GM23338 (cell line): Measurements from ENCODE around the gene CLSTN2. TPM values are rescaled to one million over a fixed set of nuclear protein-coding genes. Genes with fewer than 3 reads are reported as not detected.

Experiments used
- ATAC-seq: fragments of 200-7000 bp; cut with Tn5 transposase; 3 replicates; pipeline ENCODE4 v1.9.1; 2020
- DNase-seq: peaks from one replicate; pipeline ENCODE4 v3.0.0-alpha.2; 2015; ENCODE audit warnings: low spot score
- H2AFZ ChIP-seq: fragments of 200-600 bp; sonication (generic); 2 replicates; pipeline ENCODE4 v1.8.0; 2016; ENCODE audit warnings: antibody characterized with exemption, mild to moderate bottlenecking, moderate library complexity
- H3F3A ChIP-seq: fragments of 200-600 bp; sonication (generic); replicated peaks from 2 replicates; pipeline ENCODE4 v1.8.0; 2017; ENCODE audit warnings: antibody characterized with exemption, mixed run types, low read depth
- H3K27ac ChIP-seq: fragments of 200-600 bp; sonication (generic); 2 replicates; pipeline ENCODE4 v1.6.1; 2016; ENCODE audit warnings: low read depth
- H3K27me3 ChIP-seq: fragments of 200-600 bp; sonication (generic); 2 replicates; pipeline ENCODE4 v1.8.0; 2016; ENCODE audit warnings: mild to moderate bottlenecking, mixed run types, moderate library complexity; ENCODE audit not compliant: insufficient read depth
- H3K36me3 ChIP-seq: fragments of 200-600 bp; sonication (generic); 2 replicates; pipeline ENCODE4 v1.8.0; 2016; ENCODE audit warnings: mild to moderate bottlenecking; ENCODE audit not compliant: insufficient read depth
- H3K4me1 ChIP-seq: fragments of 200-600 bp; sonication (generic); 2 replicates; pipeline ENCODE4 v1.8.0; 2016; ENCODE audit warnings: mild to moderate bottlenecking, moderate library complexity; ENCODE audit not compliant: insufficient read depth
- H3K4me2 ChIP-seq: fragments of 200-600 bp; sonication (generic); 2 replicates; pipeline ENCODE4 v1.7.1; 2017; ENCODE audit warnings: mixed run types
- H3K4me3 ChIP-seq: fragments of 200-600 bp; sonication (generic); 2 replicates; pipeline ENCODE4 v1.6.1; 2016; ENCODE audit warnings: mixed run types
- H3K79me2 ChIP-seq: fragments of 200-600 bp; sonication (generic); replicated peaks from 2 replicates; pipeline ENCODE4 v1.8.0; 2017; ENCODE audit warnings: mild to moderate bottlenecking; ENCODE audit not compliant: insufficient read depth
- H3K9me2 ChIP-seq: fragments of 200-600 bp; sonication (generic); 2 replicates; pipeline ENCODE4 v1.8.0; 2017; ENCODE audit not compliant: insufficient read depth
- H4K20me1 ChIP-seq: fragments of 200-600 bp; sonication (generic); replicated peaks from 2 replicates; pipeline ENCODE4 v1.8.0; 2017; ENCODE audit warnings: mild to moderate bottlenecking; ENCODE audit not compliant: insufficient read depth
- H3K27ac Mint-ChIP-seq: 2 replicates; pipeline ENCODE4 v1.8.0; 2020; ENCODE audit warnings: inconsistent platforms, mild to moderate bottlenecking, moderate library complexity, mixed read lengths
- H3K27me3 Mint-ChIP-seq: 3 replicates; pipeline ENCODE4 v1.8.0; 2022; ENCODE audit warnings: low read depth, mild to moderate bottlenecking, moderate library complexity, mixed read lengths, inconsistent platforms; ENCODE audit not compliant: insufficient read depth, poor library complexity
- H3K36me3 Mint-ChIP-seq: 3 replicates; pipeline ENCODE4 v1.8.0; 2021; ENCODE audit warnings: low read depth, mild to moderate bottlenecking, inconsistent platforms, moderate library complexity, mixed read lengths
- H3K4me1 Mint-ChIP-seq: 3 replicates; pipeline ENCODE4 v1.8.0; 2020; ENCODE audit warnings: mild to moderate bottlenecking, inconsistent platforms, mixed read lengths
- H3K4me3 Mint-ChIP-seq: 3 replicates; pipeline ENCODE4 v1.8.0; 2021; ENCODE audit warnings: moderate library complexity, mild to moderate bottlenecking, inconsistent platforms, mixed read lengths
- H3K9me3 Mint-ChIP-seq: 3 replicates; pipeline ENCODE4 v1.8.0; 2020; ENCODE audit warnings: moderate library complexity, mild to moderate bottlenecking, inconsistent platforms, mixed read lengths
- EZH2phosphoT487 ChIP-seq: fragments of 200-600 bp; sonication (generic); IDR thresholded peaks from one replicate; pipeline ENCODE4 v1.8.1; 2018; ENCODE audit warnings: antibody characterized with exemption; ENCODE audit not compliant: unreplicated experiment
- STAT1 ChIP-seq: IDR thresholded peaks from one replicate; pipeline ENCODE4 v1.6.1; 2016; ENCODE audit warnings: antibody characterized with exemption; ENCODE audit not compliant: unreplicated experiment
- ZNF331 ChIP-seq: fragments of 250-450 bp; sonication (Bioruptor Pico); IDR thresholded peaks from 2 replicates; pipeline ENCODE4 v1.5.0; 2020; ENCODE audit warnings: low read depth, mild to moderate bottlenecking, moderate library complexity
- polyA plus RNA-seq: library from polyadenylated mRNA; unstranded; fragments of >200 nt; fragmentation: Nextera tagmentation; extraction: Ambion mirVana; gene quantifications from 2 replicates; pipeline ENCODE4 v1.2.1, GENCODE V29; 2016
- total RNA-seq: library from RNA; depleted of rRNA; stranded (reverse); fragments of >200 nt; shearing (Covaris generic); gene quantifications from 2 replicates; pipeline ENCODE4 v1.2.3, GENCODE V29; 2014
- TF ChIP-seq, protein P1 (sequence below): fragments of 250-450 bp; sonication (Bioruptor Pico); IDR thresholded peaks from 2 replicates; pipeline ENCODE4 v1.5.0; 2020; ENCODE audit warnings: mild to moderate bottlenecking, moderate library complexity

The CLSTN2 gene
- total and polyA plus RNA-seq, 2 experiments from 2014 or later = 0.11 to 0.83 TPM

DNA sequence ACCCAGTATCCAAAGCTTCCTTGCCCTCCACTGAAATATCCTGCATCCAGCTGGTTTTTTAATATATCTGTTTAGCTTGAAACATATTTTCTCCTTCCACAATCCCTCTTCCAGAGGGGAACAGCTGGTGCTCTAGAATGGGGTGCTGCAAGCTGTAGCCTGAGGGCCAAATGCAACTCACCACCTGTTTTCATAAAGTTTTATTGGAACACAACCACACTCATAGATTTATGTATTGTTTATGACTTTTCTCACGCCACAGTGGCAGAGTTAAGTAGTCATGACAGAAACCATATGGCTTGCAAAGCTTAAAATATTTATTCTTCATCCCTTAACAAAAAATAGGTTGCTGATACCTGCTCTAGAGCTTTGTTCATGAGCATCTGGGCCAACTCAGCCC lies 298.7 kb downstream of the CLSTN2 start (continued):
- TF ChIP-seq, protein P1, sequence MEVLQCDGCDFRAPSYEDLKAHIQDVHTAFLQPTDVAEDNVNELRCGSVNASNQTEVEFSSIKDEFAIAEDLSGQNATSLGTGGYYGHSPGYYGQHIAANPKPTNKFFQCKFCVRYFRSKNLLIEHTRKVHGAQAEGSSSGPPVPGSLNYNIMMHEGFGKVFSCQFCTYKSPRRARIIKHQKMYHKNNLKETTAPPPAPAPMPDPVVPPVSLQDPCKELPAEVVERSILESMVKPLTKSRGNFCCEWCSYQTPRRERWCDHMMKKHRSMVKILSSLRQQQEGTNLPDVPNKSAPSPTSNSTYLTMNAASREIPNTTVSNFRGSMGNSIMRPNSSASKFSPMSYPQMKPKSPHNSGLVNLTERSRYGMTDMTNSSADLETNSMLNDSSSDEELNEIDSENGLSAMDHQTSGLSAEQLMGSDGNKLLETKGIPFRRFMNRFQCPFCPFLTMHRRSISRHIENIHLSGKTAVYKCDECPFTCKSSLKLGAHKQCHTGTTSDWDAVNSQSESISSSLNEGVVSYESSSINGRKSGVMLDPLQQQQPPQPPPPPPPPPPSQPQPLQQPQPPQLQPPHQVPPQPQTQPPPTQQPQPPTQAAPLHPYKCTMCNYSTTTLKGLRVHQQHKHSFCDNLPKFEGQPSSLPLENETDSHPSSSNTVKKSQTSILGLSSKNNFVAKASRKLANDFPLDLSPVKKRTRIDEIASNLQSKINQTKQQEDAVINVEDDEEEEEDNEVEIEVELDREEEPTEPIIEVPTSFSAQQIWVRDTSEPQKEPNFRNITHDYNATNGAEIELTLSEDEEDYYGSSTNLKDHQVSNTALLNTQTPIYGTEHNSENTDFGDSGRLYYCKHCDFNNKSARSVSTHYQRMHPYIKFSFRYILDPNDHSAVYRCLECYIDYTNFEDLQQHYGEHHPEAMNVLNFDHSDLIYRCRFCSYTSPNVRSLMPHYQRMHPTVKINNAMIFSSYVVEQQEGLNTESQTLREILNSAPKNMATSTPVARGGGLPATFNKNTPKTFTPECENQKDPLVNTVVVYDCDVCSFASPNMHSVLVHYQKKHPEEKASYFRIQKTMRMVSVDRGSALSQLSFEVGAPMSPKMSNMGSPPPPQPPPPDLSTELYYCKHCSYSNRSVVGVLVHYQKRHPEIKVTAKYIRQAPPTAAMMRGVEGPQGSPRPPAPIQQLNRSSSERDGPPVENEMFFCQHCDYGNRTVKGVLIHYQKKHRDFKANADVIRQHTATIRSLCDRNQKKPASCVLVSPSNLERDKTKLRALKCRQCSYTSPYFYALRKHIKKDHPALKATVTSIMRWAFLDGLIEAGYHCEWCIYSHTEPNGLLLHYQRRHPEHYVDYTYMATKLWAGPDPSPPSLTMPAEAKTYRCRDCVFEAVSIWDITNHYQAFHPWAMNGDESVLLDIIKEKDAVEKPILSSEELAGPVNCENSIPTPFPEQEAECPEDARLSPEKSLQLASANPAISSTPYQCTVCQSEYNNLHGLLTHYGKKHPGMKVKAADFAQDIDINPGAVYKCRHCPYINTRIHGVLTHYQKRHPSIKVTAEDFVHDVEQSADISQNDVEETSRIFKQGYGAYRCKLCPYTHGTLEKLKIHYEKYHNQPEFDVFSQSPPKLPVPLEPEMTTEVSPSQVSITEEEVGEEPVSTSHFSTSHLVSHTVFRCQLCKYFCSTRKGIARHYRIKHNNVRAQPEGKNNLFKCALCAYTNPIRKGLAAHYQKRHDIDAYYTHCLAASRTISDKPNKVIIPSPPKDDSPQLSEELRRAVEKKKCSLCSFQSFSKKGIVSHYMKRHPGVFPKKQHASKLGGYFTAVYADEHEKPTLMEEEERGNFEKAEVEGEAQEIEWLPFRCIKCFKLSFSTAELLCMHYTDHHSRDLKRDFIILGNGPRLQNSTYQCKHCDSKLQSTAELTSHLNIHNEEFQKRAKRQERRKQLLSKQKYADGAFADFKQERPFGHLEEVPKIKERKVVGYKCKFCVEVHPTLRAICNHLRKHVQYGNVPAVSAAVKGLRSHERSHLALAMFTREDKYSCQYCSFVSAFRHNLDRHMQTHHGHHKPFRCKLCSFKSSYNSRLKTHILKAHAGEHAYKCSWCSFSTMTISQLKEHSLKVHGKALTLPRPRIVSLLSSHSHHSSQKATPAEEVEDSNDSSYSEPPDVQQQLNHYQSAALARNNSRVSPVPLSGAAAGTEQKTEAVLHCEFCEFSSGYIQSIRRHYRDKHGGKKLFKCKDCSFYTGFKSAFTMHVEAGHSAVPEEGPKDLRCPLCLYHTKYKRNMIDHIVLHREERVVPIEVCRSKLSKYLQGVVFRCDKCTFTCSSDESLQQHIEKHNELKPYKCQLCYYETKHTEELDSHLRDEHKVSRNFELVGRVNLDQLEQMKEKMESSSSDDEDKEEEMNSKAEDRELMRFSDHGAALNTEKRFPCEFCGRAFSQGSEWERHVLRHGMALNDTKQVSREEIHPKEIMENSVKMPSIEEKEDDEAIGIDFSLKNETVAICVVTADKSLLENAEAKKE (CRISPR knock-in tag) = no peak
- TF ChIP-seq EZH2phosphoT487 (no peak), STAT1 (no peak)

DNA sequence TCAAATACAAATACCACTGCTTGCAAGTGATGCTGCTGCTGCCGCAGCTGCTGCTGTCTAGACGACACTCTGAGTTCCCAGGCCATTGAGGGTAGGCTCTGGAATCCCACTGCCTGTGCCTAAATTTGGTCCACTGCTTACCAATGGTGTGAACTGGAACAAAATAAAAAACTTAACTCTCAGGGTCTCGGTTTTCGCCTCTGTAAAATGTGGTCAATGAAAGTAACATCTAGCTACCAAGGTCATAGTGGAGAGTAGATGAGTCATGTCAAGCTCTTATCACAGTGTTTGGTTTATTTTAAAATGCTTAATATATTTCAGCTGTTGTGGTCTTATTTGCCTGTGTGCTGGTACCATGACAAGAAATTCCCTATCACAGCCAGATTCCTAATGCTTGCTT lies 299.3 kb downstream of the CLSTN2 start:
- Histone ChIP-seq H3K36me3 (no peaks in the 10 kb centered on the region), H3K27ac (no peak overlapping the region), H3K79me2 (no peaks in the 10 kb centered on the region), H3F3A (no peaks in the 10 kb centered on the region), H3K4me2 (no peak overlapping the region), H3K4me1 (no peaks in the 10 kb centered on the region), H3K9me2 (peaks cover 22% of the 10 kb centered on the region), H4K20me1 (no peaks in the 10 kb centered on the region), H3K4me3 (no peak overlapping the region), H2AFZ (no peak overlapping the region), H3K27me3 (no peaks in the 10 kb centered on the region)
- Mint-ChIP-seq H3K27me3 (no peaks in the 10 kb centered on the region), H3K4me1 (no peaks in the 10 kb centered on the region), H3K4me3 (no peak overlapping the region), H3K27ac (no peak overlapping the region), H3K36me3 (peaks cover 9% of the 10 kb centered on the region; the same call in 1 of the 3 replicates), H3K9me3 (peaks cover 8% of the 10 kb centered on the region)
- no peak for ATAC-seq
- TF ChIP-seq ZNF331 = no peak
- TF ChIP-seq, protein P1 (CRISPR knock-in tag) = no peak
- no peak for TF ChIP-seq EZH2phosphoT487
- DNase-seq = no peak
